ENCODE measurements around the gene ABHD12B.
"Not testable (repeated sequence)": the region's sequence is repeated elsewhere in the genome, so short reads cannot be mapped to it uniquely, and the experiment has no call there.

The ABHD12B gene

DNA sequence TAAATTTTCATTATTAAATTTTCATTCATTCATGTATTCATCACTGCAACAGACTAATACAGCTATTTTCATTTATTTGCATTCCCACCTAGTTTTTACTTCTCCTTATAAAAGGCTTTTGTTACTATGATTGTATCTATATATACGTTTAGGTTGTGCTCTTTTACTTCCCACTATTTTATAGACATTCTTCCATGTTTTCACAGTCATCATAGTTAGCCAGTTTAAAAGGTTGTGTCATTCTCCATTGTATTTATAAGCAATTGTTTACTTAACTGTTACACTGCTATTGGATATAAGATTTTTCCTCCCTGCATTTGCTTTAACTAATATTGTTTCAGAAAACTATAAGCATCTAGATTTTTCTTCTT is 12.0 kb downstream of the ABHD12B start:
- DNase-seq (ENCODE audit: low read depth in 2 of 3, low spot score in 2 of 3): no peak

DNA sequence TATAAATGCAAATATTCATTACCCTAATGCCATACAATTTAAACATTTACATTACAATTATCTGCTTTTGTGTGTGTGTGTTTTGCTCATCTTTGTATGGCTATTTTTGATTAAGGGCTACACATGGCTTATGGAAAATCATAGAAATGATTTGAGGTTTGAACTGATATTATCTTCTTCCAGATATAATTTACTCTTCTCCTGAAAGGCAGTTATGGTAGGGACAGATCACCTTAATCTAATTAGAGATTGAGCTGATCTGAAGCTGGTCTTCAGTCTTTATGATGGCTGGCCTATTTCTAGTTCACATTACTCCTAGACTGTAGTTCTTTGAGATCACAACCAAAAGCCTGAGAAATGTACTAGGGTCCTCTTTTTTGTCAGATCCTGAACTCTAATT is 15.6 kb downstream of the ABHD12B start:
- DNase-seq (ENCODE audit: low read depth in 2 of 3, low spot score in 2 of 3): no peak

DNA sequence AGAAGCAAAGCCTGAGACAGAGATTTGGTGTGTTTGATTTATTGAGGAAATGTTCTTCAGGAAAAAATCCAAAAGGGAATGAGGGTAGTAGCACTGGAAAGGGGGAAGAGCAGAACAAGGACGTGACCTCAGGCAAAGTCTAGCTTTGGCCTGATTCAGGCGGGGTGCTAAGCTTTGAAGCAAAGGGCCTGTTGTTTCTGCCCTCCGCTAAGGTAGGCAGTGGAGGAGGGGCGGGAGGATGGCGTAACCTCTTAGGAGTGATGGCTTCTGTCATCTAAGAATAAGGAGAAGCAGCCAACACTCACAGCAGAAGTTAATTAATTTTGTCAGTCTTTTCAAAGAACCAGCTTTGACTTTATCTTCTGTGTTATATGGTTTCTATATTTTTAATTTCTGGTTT is 20.4 kb downstream of the ABHD12B start:
- no peak for DNase-seq (ENCODE audit: low read depth in 2 of 3, low spot score in 2 of 3)

DNA sequence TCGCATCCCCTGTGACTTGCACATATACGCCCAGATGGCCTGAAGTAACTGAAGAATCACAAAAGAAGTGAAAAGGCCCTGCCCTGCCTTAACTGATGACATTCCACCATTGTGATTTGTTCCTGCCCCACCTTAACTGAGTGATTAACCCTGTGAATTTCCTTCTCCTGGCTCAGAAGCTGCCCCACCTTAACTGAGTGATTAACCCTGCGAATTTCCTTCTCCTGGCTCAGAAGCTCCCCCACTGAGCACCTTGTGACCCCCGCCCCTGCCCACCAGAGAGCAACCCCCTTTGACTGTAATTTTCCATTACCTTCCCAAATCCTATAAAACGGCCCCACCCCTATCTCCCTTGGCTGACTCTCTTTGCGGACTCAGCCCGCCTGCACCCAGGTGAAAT is 24.6 kb downstream of the ABHD12B start:
- DNase-seq (ENCODE audit: low read depth in 2 of 3, low spot score in 2 of 3): not testable (repeated sequence)

DNA sequence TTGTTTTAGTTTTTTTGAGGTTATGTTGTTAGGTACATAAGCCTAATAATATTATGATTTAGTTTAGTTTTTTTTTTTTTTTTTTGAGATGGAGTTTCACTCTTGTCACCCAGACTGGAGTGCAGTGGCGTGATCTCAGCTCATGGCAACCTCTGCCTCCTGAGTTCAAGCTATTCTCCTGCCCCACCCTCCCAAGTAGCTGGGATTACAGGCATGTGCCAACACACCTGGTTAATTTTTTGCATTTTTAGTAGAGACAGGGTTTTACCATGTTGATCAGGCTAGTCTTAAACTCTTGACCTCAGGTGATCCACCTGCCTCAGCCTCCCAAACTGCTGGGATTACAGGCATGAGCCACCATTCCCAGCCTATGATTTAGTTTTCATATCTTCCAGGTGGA is 25.2 kb downstream of the ABHD12B start:
- DNase-seq (ENCODE audit: low read depth in 2 of 3, low spot score in 2 of 3): not testable (repeated sequence)

DNA sequence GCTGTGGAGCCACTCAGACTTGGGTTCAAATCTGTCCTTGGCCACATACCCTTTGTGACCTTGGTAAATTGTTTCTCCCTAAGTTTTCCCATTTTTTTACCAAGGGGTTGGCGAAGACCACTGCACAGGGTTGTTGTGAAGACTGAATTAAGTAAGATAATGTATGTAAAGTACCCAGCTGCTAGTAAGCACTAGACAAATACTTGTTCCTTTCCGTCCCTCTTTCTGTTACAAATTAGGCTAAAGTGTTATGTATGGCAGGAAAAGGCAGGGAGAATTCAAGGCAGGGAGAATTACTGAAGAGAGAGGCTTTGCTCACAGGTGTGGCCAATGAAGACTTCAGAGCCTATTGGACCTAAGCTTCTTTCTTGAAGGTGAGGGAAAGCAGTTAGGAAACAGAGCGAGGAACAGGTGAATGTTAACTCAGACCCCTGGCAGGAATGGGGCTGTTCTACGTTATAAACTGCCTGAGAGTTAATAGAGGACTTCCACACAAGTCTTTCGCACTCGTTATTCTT is 25.9 kb downstream of the ABHD12B start:
- no peak for DNase-seq (ENCODE audit: low read depth in 2 of 3, low spot score in 2 of 3)

DNA sequence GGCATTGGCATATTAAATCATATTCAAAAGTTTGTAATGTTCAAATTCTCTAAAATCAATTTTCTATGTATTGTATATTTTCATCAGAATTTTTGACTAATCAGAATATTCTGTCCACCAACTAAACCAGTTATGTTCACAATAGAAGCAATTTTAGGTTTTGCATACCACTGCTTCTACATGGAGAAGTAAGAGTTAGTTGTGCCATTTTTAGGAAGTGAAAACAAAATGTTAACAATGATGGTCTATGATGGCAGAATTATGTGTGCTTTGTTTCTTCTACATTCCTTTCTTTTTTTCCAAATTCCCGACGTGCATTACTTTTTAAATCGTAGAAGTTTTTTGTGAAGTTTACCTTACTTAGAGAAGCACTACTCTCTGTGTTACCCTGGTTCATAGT is 29.5 kb downstream of the ABHD12B start:
- no peak for DNase-seq (ENCODE audit: low read depth in 2 of 3, low spot score in 2 of 3)

DNA sequence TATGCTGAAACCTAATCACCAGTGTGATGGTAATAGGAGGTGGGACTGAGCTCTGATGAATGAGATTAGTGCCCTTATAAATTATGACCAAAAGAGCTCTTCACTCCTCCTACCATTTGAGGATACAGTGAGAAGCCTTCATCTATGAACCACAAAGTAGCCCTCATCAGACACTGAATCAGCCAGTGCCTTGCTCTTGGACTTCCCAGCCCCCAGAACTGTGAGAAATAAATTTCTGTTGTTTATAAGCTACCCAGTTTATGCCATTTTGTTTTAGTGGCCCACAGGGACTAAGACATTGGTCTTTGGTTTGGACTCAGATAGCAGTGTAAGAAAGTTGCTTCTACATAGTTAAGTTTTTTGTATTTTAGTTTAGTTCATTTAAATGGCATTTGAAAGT is 32.9 kb downstream of the ABHD12B start:
- DNase-seq (ENCODE audit: low read depth in 2 of 3, low spot score in 2 of 3): no peak

DNA sequence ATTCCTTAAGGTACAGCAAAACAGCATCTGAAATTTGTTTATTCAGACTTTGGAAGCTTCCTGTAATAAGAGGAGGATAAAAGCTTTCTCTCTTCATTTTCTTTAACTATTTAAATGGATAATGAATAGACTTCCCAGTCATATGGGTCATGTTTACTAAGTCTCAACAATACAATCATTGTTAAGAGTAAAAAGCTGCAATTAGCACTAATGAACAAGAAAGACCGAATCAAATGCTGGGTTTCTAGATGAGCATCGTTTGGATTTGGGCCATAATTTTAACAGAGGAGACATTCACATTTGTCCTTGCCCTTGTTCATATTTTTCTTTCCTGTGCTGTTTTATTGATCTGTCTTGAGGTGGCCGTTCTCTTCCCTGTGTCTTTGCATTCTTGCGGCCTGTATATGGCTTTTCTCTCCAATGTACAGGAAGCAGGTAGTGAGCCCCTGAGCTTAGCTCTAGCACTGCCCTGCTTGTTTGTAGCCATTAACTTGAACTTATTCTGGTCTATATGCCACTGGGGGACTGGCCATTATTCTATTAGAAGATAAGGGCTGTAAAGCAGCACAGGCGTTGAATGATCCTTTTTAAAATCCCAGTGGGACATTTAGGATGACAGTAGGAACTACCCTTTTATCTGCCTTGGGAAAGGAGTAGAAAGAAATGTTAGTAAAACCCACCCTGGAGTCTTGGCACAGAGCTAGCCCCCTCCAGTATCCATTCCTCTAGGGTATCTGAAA is 34.6 kb downstream of the ABHD12B start:
- no peak for DNase-seq (ENCODE audit: low read depth in 2 of 3, low spot score in 2 of 3)

DNA sequence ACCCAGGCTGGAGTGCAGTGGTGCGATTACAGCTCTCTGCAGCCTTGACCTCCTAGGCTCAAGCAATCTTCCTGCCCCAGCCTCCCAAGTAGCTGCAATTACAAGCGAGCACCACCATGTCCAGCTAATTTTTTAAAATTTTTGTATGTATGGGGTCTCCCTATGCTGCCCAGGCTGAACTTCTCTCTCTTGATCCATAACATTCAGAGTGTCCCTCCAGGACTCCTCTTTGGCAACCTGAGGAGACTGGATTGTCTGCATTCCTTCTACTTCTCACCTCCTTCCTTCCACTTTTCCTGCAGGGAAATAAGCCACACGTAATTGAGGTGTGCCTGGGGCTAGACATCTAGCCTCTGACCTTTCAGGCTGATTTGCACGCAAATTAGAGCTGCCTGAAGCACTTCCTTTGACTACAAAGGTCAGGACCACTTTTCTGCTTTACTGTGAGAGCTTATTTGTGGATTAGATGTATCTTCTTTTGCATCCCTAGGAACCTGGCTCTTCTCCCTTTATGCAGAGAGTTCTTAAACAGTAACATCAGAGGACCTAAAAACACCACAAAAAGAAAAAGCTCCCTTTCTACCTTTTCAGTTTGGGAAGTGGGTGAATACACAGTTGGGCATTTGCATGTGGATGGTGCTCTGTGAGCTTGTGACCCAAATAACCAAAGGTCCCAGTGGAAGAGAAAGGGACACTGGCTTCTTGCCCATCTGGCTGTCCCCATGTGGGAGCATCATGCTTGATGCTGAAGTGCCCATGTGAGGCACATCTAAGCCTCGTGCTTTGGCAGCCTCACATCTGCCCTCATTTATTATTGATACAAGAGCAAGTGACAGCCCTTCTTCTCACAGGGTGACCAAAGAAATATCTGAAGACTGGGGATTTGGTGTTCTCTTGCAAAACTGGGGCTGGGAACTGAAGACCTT is 38.9 kb downstream of the ABHD12B start:
- no peak for DNase-seq (ENCODE audit: low read depth in 2 of 3, low spot score in 2 of 3)

DNA sequence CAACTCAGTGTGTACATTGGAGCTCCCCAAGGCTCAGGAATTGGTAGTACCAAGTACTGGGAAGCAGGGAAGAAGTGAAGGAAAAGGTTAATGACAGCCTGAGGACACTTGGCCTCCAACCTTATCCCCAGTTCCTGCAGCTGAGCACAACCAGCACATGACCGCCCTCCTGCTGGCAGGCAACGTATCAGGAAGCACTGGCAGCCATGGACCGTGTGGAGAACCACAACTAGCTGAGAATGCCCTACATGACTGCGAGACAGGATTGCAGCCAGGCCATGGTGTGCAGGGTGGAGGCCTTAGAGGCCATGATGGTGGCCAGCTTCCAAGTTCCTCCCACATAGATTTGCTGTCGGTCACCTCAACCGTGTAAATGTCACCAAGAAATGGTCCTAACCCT is 45.6 kb downstream of the ABHD12B start:
- DNase-seq (ENCODE audit: low read depth in 2 of 3, low spot score in 2 of 3): no peak

DNA sequence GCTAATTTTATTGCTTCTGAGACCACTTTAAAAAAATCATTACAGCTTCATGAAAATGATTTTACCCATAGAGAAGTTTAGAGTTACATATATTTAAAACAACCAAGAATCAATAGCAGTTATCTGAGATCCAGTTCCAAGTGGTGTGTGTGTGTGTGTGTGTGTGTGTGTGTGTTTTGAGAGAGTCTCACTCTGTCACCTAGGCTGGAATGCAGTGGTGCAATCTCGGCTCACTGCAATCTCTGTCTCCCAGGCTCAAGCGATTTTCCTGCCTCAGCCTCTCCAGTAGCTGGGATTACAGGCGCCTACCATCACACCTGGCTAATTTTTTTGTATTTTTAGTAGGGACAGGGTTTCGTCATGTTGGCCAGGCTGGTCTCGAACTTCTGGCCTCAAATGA is 47.7 kb downstream of the ABHD12B start:
- DNase-seq (ENCODE audit: low read depth in 2 of 3, low spot score in 2 of 3): not testable (repeated sequence)

DNA sequence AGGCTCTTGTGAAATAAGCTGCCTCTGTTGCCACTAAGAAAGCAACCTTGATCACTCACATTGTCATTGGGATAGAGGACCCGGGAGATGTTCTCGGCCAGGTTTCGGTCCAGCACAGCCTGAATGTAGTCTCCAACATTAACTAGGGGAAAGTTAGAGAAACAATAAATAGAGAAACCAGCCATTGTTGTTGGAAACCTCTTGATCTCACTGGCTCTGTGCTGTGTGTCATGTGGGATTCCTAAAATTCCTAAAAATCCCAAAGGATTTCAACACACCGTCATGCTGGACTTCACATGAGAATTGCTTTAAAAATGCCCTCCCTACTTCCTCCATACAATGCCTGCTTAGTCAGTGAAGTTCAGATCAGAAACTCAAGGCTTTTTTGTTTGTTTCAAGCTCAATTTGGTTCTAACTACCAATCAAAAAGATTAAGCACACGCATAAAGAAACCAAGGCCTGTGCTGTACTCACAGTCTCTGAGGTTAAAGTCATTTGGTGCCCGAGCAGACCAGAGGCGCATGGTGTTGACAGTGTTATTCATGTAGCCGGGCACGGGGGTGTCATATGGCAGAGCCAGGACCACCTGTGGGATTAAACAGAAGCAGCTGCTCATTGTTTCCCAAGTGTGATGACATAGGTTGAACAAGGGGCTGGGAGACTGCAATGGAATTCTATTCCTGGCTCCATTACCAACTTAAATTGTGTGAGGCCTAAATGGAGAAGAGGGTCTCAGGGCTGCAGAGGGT is 48.8 kb downstream of the ABHD12B start:
- no peak for DNase-seq (ENCODE audit: low read depth in 2 of 3, low spot score in 2 of 3)

DNA sequence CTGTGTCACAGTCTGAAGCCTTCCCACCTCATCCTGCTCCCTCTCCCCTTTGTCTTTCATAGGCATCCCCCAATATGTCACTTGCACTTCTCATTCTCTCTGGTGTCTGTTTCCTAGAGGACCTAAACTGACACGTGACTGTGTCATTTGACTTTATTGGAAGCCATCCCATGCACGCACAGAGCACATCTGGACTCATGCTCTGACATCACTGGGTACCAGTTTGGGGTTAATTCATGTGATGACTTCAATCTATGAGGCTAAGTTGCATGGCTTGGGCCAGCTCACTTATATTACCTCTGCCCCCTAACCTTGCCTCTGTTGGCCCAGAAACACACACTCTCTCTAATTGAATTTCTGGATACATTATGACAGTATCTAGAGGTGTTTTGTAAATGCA is 51.0 kb downstream of the ABHD12B start:
- no peak for DNase-seq (ENCODE audit: low read depth in 2 of 3, low spot score in 2 of 3)

DNA sequence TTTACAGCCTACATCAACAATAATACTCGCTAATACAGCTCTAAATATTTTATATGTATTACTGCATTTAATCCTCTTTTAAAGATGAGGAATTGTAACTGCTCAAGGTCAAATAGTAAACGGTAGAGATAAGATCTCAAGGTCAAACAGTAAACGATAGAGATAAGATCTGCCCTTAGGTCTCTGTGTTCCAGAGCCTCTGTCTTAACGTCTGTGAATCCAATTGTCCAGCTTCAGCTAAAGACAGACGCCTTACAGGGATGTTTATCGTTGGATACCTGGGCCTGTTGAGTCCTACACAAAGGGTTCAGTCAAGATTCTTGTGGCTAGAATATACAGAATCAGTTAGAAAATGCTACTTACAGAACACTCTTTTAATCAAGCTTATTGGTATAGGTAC is 52.4 kb downstream of the ABHD12B start:
- no peak for DNase-seq (ENCODE audit: low read depth in 2 of 3, low spot score in 2 of 3)

DNA sequence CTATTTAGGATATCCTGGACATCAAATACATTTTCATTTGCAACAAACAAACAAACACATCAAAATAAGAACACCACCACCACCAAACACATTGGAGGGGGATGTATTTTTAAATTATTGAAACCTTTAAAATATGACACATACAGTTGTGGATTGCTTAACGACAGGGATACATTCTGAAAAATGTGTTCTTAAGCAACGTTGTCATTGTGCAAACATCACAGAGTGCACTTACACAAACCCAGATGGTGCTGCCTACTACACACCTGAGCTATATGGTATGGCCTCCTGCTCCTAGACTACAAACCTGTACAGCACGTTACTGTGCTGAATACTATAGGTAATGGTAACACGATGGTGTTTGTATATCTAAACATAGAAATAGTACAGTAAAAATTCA is 53.0 kb downstream of the ABHD12B start:
- no peak for DNase-seq (ENCODE audit: low read depth in 2 of 3, low spot score in 2 of 3)

DNA sequence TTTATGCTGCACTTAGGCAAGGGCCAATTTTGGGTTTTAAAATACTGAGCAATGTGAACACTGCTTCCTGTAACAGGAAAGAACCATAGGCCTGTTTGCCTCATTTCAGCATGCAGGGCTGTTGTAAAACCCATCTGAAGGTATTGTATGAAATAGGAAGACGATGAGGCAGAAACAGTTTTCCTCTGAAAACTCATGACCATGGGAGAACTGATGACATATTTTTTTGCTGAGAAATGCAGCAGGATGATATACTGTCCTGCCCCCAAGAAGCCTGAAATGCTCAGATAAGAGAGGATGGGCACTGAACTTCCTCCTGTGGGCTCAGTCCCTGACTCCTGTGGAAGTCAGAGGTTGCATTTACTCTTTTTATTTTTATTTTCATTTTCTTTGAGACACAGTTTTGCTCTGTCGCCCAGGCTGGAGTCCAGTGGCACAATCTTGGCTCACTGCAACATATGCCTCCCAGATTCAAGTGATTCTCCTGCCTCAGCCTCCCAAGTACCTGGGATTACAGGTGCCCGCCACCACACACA is 55.1 kb downstream of the ABHD12B start:
- no peak for DNase-seq (ENCODE audit: low read depth in 2 of 3, low spot score in 2 of 3)

DNA sequence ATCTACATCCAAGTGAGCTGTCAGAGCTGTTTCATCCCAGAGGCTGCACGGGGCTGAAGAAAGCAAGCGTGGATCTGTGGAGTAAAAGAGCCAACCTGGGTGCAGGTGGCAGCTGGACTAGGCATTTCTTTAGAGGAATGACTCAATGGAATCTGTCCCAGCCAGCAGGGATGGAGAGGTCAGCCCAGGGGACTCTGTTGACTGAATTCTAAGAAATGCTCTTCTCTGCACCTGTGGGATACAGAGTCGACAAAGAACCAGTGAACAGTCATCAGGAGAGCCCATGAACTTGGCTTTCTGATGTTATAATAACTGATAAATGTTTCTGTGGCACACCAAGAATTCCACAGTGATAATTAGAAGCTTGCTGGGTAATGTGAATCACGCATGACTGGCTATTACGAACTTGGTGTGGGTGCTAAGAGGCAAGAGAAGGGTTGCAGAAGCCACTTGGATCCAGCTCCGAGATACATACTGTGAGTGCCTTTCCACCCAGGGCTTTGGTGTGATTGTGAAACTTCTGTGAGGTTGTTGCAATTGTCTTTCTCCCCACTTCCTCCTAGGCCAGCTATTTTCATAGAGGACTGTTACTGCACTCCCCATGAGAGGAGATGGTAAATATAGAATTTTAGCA is 56.3 kb downstream of the ABHD12B start:
- DNase-seq (ENCODE audit: low read depth in 2 of 3, low spot score in 2 of 3): no peak

DNA sequence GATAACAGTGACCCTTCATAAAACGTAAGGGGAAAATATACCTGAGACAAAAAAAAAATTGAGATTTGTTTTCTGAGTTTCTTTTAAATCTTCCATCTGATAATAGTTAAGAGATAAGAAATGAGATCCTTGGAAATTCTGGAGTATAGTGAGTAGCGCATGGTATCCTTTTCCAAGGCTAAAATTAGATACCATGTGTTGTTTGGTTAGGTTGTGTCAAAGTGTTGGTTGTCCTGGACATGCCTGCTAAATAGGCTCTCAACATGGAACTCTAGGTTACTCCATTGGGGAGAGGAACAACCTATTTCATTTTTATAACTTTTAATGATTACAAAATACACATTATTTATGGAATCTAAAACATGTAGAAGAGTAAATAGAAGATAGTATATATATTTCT is 57.7 kb downstream of the ABHD12B start:
- no peak for DNase-seq (ENCODE audit: low read depth in 2 of 3, low spot score in 2 of 3)

DNA sequence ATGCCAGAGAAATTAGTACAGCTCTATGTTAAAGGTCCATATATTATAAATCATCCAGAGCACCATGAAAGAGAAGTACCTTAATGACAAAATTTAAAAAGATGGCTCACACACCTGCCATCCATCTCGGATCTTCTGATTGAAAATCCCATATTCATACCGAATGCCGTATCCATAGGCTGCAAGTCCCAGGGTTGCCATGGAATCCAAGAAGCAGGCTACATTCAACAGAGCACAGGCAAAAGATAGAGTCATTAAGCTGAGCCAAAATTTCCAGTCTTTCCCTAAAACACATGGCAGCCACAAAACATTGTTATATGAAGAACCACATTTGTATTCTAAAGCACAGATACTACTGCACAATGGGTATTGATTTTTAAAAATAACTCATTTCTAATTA is 59.7 kb downstream of the ABHD12B start:
- DNase-seq (ENCODE audit: low read depth in 2 of 3, low spot score in 2 of 3): no peak

DNA sequence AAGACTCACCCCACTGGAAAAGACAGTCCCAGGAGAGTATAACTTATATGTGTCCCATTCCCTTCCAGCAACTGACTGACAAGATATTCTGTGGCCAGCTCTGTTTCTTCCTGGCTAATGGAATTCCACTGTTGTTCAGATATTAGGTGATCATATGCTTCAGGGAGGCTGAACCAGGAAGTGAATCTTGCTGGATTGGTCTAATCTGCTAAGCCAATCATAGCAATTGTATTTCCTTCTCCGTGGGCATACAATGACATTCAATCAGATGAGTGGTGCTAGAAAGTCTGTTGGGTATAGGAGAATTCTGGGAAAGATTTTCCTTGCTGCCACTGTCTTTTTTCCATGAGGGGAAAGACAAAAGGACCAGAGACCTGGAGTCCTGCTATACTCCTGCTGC is 60.3 kb downstream of the ABHD12B start:
- DNase-seq (ENCODE audit: low read depth in 2 of 3, low spot score in 2 of 3): no peak
